ENCODE results near the gene HIVEP2. TPM values are rescaled to one million over a fixed set of nuclear protein-coding genes. Genes with fewer than 3 reads are reported as not detected.

Gene HIVEP2
- total RNA-seq, 2 experiments from 2014 or later = 48.4 to 48.6 TPM

GRCh38 chr6:142744836-142745235, 200.1 kb downstream of the HIVEP2 start:
- H3K4me3 Mint-ChIP-seq = no peak overlapping the region
- no peak overlapping the region for H3K4me3 ChIP-seq (ENCODE audit: low read length)
- no peaks in the 10 kb centered on the region for H3K9me3 Mint-ChIP-seq
- intact Hi-C loops (cut with DNase I, micrococcal nuclease) = loop anchor here (5.0 kb wide), 2 partner anchors 48 to 197 kb away; no protein-coding TSS in a partner anchor
- H3K27me3 ChIP-seq (ENCODE audit: control insufficient read depth in 1 of 2, insufficient read depth in 2 of 2, low read length in 2 of 2) = no peaks in the 10 kb centered on the region
- ChIA-PET POLR2A (no interaction called here), CTCF (no interaction called here)
- no peak for DNase-seq
- H3K36me3 Mint-ChIP-seq (ENCODE audit: low read depth) = no peaks in the 10 kb centered on the region
- peaks cover 17% of the 10 kb centered on the region for H3K4me1 Mint-ChIP-seq (ENCODE audit: low read depth)
- H3K27me3 Mint-ChIP-seq = no peaks in the 10 kb centered on the region
- H3K9me3 ChIP-seq (ENCODE audit: control insufficient read depth in 1 of 2, insufficient read depth in 1 of 2, low read length in 2 of 2) = no peaks in the 10 kb centered on the region
- ATAC-seq (ENCODE audit: poor library complexity) = no peak
- H3K36me3 ChIP-seq (ENCODE audit: insufficient read depth, low read length) = no peaks in the 10 kb centered on the region
- no peak for TF ChIP-seq CTCF (IDR thresholded peaks at IDR 0.05)
- peaks cover 6% of the 10 kb centered on the region for H3K4me1 ChIP-seq (ENCODE audit: insufficient read depth, low read length)
- no peak overlapping the region for H3K27ac Mint-ChIP-seq
- H3K27ac ChIP-seq (ENCODE audit: low read depth in 1 of 2, low read length in 2 of 2) = no peak overlapping the region

GRCh38 chr6:142740449-142740848, 204.5 kb downstream of the HIVEP2 start:
- Mint-ChIP-seq H3K27me3 (no peaks in the 10 kb centered on the region), H3K4me1 (ENCODE audit: low read depth) (no peaks in the 10 kb centered on the region), H3K4me3 (no peak overlapping the region), H3K9me3 (no peaks in the 10 kb centered on the region), H3K27ac (no peak overlapping the region), H3K36me3 (ENCODE audit: low read depth) (no peaks in the 10 kb centered on the region)
- DNase-seq = no peak
- Histone ChIP-seq H3K9me3 (ENCODE audit: control insufficient read depth in 1 of 2, insufficient read depth in 1 of 2, low read length in 2 of 2) (no peaks in the 10 kb centered on the region), H3K36me3 (ENCODE audit: insufficient read depth, low read length) (no peaks in the 10 kb centered on the region), H3K27me3 (ENCODE audit: control insufficient read depth in 1 of 2, insufficient read depth in 2 of 2, low read length in 2 of 2) (no peaks in the 10 kb centered on the region), H3K4me3 (ENCODE audit: low read length) (no peak overlapping the region), H3K4me1 (ENCODE audit: insufficient read depth, low read length) (no peaks in the 10 kb centered on the region), H3K27ac (ENCODE audit: low read depth in 1 of 2, low read length in 2 of 2) (no peak overlapping the region)
- POLR2A ChIA-PET = interaction anchor here (1.2 kb wide), 1 partner anchor 9 kb away, joined by 3 read pairs; no protein-coding TSS in a partner anchor
- ATAC-seq (ENCODE audit: poor library complexity) = no peak
- no peak for TF ChIP-seq CTCF (IDR thresholded peaks at IDR 0.05)
- intact Hi-C loops (cut with DNase I, micrococcal nuclease) = loop anchor here in 1 of 2 experiments (5.0 kb wide), 1 partner anchor 43 kb away; no protein-coding TSS in a partner anchor
- CTCF ChIA-PET = interaction anchor here (1.3 kb wide), 1 partner anchor 9 kb away, joined by 3 read pairs; no protein-coding TSS in a partner anchor

- Mint-ChIP-seq H3K9me3 (no peaks in the 10 kb centered on the region), H3K36me3 (ENCODE audit: low read depth) (no peaks in the 10 kb centered on the region), H3K4me1 (ENCODE audit: low read depth) (no peaks in the 10 kb centered on the region), H3K27me3 (no peaks in the 10 kb centered on the region), H3K27ac (no peak overlapping the region), H3K4me3 (no peak overlapping the region)
- DNase-seq = no peak
- POLR2A ChIA-PET = no interaction called here
- CTCF ChIA-PET = no interaction called here
- Histone ChIP-seq H3K9me3 (ENCODE audit: control insufficient read depth in 1 of 2, insufficient read depth in 1 of 2, low read length in 2 of 2) (no peaks in the 10 kb centered on the region), H3K4me1 (ENCODE audit: insufficient read depth, low read length) (no peaks in the 10 kb centered on the region), H3K4me3 (ENCODE audit: low read length) (no peak overlapping the region), H3K36me3 (ENCODE audit: insufficient read depth, low read length) (no peaks in the 10 kb centered on the region), H3K27ac (ENCODE audit: low read depth in 1 of 2, low read length in 2 of 2) (no peak overlapping the region), H3K27me3 (ENCODE audit: control insufficient read depth in 1 of 2, insufficient read depth in 2 of 2, low read length in 2 of 2) (no peaks in the 10 kb centered on the region)
- intact Hi-C loops (cut with DNase I, micrococcal nuclease) = no loop called here
- ATAC-seq (ENCODE audit: poor library complexity) = no peak
- no peak for TF ChIP-seq CTCF (IDR thresholded peaks at IDR 0.05)
Observed at GRCh38 chr6:142738731-142739130, 206.2 kb downstream of the HIVEP2 start.
